ENCODE results near the gene GDF15.

The GDF15 gene

GRCh38 chr19:18419699-18420460, 33.9 kb downstream of the GDF15 start:
- DNase-seq: peak; percentile 33

DNA sequence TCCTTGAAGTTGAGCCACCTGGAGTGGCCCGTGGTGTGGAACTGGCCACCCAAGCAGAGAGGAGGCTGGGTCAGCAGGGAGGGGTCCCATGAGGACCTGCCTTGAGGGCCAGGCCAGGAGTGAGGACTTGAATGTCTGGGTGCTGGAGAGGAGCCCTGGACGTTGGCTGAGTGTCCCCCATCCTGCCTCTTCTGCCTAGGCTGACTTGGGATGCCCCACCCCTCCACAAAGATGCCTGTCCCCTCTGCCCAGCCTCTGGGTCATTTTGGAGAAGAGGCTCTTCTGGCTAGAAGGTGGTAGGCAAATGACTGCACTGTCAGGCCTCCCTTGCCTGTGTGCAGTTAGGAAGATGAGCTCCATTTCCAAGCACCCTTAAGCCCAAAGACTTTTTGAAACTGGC, 35.0 kb downstream of the GDF15 start:
- no peak for DNase-seq

DNA sequence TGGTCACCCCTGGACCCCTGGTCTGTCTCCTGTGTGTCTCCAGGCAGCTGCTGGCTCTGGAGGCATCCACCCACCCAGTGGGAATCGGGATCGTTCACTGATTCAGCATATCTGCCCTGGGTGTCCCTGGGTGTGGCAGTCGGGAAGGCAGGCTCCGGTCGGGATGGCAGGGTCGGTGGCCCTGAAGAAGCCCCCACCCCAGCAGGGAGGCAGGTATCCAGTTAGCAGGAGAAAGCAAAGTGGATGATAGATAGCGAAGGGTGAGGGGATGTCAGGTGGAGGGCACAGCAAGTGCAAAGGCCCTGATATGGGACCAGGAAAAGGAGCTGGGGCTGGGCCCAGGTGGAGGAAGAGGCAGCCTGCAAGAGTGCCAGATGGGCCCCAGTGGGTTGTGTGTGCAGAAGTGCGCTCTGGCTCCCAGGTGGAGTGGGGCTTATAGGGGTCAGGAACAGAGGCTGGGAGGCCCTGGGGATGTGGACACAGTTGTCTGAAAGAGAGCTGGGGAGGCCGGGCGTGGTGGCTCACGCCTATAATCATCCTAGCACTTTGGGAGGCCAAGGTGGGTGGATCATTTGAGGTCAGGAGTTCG, 35.5 kb downstream of the GDF15 start:
- no peak for DNase-seq

DNA sequence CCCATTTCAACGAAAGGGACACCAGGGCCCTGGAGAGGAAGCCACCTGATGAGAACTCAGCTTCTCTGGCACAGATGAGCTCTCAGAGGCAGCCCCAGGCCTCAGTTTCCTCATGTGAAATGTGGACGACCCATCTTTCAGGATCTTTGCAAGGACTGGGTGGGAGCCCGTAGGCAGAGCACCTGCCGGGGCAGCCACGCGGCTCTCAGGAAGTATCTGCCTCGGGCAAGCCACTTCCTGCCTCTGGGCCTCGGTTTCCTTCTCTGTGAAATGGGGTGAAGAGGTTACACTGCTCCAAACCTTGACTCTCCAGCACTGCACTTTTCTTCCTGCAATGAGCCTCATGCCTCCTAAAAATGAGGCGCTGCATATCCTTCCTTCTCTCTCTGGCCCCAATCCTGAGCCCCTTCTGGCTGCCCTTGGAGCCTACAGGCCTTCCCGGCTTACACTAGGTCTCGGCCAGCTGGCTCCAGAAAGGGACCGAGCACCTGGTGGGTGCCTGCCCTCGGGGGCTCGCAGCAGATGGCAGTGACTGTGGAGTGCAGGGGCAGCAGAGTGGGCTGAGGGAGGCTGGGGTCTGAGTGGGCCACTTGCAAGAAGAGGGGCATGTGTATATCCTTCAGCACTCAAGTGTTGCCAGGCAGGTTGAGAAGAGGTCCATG, 36.7 kb downstream of the GDF15 start:
- DNase-seq: no peak

- no peak for DNase-seq
These were observed 37.5 kb downstream of the GDF15 start for GRCh38 chr19:18423258-18424020.

DNA sequence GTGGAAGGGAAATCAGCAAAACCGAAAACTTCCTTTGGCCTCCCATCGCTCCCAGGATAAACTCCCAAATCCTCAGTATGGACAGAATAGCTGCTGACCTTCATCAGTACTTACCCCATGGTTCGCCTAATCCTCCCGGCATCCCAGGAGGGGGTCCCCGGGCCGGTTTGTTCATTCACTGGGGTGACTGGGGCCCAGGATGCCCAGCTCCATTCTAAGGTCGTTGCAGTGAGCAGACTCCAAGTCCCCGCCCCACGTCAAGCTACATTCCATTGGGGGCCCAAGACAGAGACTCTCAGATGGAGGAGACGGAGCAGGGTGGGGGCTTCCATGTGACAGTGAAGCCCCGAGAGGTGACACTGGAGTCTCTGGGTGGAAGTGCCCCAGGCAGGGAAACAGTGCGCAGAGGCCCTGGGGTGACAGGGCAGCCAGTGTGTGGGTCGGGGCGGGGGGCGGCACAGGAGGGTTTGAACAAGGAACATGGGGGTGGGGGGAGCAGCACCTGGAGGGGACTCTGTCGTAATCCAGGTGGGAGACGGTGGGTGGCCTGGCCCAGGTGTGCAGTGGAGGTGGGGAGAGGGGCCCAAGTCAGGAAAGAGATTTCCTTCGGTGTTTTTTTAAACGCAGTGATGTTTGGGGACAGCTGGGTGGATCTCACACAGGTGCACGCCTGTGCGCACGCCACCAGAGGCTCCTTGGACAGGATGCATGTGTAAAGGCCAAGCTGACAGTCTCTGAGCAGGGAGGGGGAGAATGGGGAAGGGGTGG, 38.3 kb downstream of the GDF15 start:
- DNase-seq: no peak

- DNase-seq: no peak
These were observed 39.0 kb downstream of the GDF15 start for GRCh38 chr19:18424890-18425514.

- DNase-seq: no peak
These were observed 39.8 kb downstream of the GDF15 start for GRCh38 chr19:18425515-18426415.

- DNase-seq: no peak
These were observed 40.4 kb downstream of the GDF15 start for GRCh38 chr19:18426416-18426767.

DNA sequence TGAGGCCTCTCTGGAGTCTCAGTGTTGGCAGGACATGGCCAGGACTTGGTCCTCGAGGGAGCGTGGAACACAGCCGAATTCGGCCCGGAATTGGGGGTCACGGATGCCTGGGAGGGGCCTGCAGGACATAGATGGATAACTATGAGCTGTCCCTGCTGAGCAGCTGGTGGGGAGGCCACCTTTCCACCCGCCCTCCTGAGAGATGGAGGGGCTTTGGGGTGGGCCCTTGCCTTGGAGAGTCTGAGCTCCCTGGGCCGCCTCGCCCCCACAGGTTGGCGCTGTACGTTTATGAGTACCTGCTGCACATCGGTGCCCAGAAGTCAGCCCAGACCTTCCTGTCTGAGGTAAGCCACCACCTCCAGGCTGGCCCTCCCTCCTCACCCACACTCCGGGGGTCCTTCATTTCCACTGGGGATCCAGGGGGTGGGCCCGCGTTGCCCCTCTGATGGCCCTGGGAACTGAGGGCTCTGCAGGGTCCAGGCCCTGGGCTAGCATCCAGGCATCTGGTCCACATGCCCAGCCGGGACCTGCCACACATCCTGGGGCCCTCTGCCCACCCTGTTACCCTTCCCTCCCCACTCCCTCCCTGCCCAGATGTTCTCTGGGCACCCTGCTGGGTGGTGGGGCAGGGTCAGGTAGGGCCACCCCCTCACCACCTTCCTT, 41.3 kb downstream of the GDF15 start:
- no peak for DNase-seq

- DNase-seq: no peak
These were observed 41.8 kb downstream of the GDF15 start for GRCh38 chr19:18427743-18428113.

- no peak for DNase-seq
These were observed 42.3 kb downstream of the GDF15 start for GRCh38 chr19:18428173-18428786.

DNA sequence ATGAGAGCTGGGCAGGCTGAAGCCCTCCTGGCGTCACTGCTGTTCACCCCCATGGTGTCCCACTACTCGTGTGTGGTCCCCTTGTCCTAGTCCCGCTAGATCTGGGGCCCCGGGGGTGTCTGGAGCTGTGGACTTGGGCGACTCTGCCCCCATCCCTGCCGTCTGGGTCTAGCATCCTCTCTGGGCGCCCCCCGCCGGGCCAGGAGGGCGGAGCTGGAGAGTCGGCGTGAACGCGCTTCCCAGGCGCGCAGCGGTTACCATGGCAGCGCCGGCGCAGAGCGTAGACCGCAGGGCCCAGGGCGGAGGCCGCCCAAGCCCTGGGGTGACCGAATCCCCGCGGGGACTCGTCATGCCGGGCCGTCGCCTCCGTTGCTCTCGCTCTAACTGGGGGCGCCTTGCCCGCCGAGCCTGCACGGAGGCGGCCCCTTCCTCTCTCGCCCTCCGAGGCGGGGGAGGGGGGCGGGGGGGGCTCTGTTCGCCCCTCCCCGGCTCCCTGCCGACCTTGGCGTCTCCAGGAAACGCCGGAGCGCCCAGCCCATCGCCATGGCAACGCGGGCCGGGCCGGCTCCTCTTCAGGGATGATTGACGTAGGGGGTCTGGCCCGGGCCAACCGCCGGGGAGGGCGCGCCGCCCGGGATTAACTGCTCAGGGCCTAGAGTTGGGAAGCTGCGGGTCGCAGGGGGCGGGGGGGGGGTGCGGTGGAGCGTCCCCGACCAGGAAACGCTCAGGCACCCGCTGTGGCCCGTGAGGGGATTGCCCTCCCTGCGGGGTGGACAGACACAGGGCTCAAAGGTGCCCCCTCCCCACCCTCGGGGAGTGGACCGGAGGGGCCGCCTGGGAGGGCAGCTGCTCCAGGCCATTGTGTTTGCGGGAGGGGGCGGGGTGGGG, 43.1 kb downstream of the GDF15 start:
- peak; percentile 84 for DNase-seq

DNA sequence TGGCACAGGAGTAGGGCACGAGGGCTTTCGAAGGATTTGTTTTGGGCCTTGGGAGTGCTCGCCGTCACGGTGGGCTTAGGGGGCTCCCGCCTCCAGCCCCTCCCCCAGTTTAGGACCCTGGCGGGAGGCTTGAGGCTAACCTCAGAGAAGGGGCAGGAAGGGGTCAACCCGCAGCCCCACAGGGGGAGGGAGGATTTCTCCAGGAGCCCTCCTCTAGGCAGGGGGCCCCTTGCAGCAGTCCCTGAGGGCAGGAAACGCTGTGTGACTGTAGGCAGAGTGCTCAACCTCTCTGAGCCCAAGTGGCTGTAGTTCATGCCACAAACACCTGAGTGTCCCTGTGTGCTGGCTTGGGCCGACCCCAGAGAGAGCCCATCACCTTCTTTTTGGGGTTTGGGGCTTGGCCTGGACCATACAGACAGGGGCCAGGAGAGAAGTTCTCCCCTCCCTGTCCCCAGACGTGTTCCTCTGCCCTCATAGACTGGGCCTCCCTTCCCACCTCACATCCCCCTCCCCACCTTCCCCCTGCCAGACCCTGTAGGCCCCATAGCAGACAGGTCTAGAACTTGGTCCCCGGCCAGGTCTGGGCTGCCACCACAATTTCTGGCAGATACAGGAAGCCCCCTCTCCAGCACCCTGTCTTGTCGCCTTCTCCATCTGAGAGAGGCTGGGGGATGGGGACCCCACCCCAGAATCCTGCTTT, 43.9 kb downstream of the GDF15 start:
- no peak for DNase-seq

DNA sequence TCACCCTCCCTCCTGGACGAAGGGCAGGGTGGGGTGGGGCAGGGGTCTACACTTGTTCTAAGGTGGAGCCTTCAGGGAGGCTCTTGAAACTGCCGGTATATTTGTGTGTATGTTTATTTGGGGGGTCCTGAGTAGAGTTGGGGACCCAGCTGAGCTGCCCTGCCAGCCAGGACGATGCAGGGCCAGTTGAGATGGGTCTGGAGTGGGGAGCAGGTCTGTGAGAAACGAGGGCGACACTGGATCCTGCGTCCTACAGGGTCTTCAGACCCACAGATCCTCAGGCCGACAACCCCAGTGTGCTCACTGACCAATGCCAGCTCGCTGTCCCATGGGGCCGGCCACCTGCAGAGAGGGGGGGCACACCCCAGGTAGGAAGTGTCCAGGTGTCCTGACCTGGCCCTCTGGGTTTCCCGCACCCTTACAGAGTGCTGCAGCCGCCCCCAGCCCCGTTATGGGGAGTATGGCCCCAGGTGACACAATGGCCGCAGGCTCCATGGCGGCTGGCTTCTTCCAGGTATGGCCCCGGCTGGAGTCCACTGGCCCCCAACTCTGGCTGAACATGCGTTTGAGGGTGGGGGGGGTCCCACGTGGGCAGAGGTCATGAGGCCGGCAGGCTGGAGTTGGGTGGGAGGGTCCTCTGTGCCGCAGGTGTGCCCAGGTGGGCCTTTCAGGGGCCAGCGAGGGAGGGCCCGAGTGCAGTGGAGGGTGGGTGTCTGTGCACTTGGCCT, 44.6 kb downstream of the GDF15 start:
- no peak for DNase-seq

DNA sequence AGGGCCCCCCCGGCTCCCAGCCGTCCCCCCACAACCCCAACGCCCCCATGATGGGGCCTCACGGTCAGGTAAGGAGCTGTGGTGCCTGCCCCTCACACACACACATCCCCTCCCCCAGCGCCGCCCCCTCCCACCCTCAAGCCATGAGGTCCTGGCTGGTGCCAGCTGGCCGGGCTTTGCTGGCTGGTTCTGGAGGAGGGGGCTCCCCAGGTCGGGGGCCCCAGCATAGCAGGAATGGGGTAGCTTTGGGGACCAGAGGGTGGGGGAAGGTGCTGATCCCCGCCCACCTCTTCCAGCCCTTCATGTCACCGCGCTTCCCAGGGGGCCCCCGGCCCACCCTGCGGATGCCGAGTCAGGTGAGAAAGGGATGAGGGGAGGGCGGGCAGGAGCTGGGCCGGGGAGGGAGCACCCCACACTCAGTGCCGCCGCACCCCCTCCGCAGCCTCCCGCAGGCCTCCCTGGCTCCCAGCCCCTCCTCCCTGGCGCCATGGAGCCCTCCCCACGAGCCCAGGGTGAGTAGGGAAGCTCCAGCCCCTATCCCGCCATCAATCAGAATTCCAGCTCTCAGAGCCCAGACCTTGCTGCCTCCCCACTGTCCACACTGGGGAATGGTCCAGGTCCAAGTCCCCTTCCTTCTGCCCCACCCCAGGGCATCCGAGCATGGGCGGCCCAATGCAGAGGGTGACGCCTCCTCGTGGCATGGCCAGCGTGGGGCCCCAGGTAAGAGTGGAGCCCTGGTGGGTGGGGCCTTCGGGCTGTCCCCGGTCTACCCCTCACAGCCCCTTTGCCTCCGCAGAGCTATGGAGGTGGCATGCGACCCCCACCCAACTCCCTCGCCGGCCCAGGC, 45.6 kb downstream of the GDF15 start:
- no peak for DNase-seq
